ENCODE data around the gene SIRPA.

SIRPA gene

DNA sequence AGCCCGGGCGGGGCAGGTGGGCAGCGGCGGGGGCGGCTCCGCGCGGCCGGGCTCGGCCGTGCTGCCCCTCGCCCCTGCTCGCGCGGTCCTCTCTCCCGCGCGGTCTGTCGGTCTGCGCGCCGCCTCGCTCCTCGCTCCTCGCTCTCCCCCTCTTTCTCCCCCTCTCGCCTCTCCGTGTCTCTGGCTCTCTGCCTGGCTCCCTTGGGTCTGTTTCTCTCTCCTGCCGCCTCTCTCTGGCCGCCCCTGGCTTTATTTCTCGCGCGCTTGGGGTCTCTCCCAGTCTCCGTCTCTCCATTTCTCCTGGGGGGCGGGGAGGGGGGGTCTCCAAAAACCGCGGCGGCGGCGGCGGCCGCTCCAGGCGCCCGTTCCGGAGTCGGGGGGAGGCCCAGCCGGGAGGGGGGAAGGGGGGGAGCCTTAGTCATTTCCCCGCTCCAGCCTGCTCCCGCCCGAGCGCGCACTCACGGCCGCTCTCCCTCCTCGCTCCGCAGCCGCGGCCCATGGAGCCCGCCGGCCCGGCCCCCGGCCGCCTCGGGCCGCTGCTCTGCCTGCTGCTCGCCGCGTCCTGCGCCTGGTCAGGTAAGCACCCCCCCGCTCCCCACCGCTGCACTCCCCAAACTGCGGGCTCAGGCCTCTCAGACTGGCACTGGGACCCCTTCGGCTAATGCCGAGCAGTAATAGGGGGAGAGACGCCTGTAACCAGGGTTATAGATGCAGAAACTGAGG, at the start of gene SIRPA:
Gene SIRPA, plus strand, starts transcription at position 457 of the 723 bp plus-strand sequence. Its CDS starts 41 bp downstream, at position 498.
- DNase-seq = peak in 12 of 14 donors; percentile 71 to 95 (median 77)

GRCh38 chr20:1845701-1846100, 49.5 kb upstream of the SIRPA start:
- DNase-seq = peak in 1 of 14 donors; percentile 87

GRCh38 chr20:1846341-1846740, 48.9 kb upstream of the SIRPA start:
- peak in 3 of 14 donors; percentile 23 to 93 (median 38) for DNase-seq

- DNase-seq = no peak
These were observed 48.3 kb upstream of the SIRPA start for GRCh38 chr20:1846876-1847275.

DNA sequence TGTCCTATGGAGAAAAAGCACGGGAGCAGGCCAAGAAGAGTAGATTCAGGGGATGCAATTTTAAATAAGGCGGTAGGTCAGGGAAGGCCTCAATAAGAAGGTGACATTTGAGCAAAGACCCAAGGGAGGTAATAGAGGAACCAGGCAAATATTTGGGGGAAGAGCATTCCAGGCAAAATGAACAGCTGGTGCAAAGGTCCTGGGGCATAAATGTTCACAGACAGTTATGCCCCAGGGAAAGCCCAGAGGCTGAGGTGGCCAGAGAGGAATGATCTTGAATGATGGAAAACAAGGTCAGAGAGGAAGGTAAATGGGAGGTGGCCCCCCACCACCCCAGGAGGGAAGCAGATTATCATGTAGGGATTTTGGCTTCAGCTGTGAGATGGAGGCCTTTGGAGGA, 47.4 kb upstream of the SIRPA start:
- no peak for DNase-seq

DNA sequence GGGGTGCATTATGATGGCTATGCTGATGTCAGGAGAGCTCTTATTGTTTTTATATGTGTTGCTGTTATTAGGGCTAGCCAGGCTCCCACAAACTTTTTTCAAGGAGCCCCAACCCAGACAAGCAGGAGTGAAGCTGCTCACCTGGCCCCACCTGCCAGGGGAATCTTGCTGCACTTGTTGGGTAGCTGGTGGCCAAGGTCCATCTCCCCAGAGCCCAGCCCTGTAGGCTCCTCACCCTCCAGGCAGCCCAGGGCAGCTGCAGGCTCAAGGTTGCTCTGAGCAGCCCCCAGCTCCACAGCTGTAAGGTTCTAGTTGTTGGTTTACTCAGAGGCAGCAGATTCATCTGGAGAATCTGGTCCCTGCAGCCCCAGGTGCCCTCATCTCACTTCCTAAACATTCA, 46.8 kb upstream of the SIRPA start:
- DNase-seq = no peak

- DNase-seq = no peak
These were observed 43.8 kb upstream of the SIRPA start for GRCh38 chr20:1851396-1851795.

DNA sequence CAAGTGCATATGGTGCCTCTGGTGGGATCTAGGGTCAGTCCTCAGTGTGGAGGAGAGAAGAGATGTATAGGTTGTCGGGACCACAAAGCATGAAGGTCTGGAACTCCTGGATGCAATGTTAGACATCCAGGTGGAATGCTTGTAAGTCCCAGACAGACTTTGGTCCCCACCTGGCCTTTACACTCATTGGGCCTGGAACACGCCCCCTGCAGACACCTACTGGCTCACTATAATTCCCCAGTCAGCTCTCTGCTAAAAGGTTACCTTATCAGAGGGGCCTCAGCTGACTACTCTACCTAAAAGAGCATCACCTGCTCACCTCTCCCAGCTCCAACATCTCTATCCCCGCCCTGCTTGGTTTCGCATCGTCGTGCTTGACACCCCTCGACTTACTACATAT, 41.7 kb upstream of the SIRPA start:
- DNase-seq = no peak

DNA sequence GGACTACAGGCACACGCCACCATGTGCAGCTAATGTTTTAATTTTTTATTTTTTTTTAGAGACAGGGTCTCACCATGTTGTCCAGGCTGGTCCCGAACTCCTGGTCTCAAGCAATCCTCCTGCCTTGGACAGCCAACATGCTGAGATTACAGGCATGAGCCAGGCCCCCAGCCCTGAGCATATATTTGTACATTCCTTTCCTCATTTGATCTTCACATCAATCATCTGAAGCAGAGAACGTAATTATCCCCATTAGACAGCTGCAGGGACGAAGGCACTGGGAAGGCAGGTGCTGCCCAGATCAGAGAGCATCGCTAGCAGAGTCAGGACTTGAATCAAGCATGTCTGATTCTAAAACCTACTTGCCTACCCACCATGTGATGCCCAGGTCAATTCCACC, 41.0 kb upstream of the SIRPA start:
- DNase-seq = no peak

DNA sequence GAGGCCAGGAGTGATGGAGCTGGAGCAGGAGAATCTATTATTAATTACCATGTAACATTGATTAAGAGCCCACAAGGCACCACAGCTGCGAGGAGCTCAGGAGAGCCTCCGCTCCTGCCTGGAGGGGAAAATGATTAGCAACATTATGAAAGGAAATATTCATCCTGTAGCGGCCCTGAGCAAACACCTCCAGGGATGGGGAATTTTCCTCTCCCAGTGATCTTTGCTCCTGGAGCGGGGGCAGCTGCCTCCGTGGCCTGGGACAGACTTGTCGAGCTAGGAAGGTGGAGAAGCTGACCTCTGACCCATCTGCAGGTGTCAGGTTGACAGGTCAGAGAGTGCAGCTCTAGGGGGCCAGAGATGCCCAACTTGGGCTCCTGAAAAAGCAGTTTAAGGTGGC, 40.1 kb upstream of the SIRPA start:
- no peak for DNase-seq

DNA sequence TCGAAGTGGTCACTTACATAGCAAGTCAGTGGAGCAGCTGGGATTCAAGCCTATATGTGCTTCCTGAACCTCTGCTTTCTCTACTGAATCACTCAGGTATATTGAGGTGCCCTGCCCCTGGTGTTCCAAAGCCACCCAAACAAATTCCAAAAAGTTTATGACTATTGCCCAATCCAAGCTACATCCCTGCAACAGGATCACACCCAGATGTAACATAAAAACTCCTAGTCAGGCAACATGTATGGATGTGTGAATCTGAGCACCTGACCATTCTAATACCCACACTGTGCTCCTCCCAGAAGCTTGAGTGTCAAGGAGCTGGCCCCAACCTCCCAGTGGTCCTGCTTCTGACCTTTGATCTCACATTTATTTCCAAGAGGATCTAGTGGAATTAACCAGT, 39.5 kb upstream of the SIRPA start:
- no peak for DNase-seq

GRCh38 chr20:1856424-1856823, 38.8 kb upstream of the SIRPA start:
- DNase-seq = no peak

DNA sequence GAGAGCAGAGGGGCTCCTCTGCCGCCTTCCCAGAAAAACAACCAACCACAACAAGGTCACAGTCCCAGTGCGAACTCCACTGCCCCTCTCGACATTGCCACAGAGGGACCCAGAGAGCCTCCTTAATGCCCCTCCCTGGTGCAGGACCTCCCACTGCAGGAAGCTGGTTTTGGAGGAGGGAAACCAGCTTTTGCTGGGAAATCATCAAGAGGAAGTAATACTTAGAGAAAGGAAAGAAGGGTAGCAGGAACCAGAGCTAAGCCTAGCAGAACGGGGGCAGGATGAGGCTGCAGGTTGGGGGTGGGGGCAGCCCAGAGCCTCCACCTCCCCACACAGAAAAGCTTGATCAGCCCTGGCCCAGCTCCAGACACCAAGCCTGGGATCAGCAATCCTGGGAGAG, 37.7 kb upstream of the SIRPA start:
- DNase-seq = no peak

DNA sequence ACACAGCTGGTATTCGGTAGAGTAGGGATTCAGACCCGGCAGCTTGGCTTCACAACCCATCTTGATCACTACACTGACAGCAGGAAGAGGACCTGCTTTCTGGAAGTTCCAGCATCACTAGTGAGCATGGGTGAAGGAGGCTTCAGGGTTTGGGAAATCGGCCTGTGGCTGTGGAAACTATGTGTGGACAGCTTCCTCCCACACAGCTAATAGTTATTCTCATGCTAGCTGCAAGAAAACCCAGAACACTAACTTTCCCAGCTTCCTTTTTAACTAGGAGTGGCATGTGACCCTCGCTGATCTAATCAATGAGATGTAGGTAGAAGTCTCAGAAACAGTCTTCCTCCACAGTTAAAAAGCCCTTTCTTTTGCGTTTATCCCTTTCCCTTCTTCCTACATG, 36.3 kb upstream of the SIRPA start:
- DNase-seq = no peak

GRCh38 chr20:1860446-1860845, 34.8 kb upstream of the SIRPA start:
- no peak for DNase-seq

DNA sequence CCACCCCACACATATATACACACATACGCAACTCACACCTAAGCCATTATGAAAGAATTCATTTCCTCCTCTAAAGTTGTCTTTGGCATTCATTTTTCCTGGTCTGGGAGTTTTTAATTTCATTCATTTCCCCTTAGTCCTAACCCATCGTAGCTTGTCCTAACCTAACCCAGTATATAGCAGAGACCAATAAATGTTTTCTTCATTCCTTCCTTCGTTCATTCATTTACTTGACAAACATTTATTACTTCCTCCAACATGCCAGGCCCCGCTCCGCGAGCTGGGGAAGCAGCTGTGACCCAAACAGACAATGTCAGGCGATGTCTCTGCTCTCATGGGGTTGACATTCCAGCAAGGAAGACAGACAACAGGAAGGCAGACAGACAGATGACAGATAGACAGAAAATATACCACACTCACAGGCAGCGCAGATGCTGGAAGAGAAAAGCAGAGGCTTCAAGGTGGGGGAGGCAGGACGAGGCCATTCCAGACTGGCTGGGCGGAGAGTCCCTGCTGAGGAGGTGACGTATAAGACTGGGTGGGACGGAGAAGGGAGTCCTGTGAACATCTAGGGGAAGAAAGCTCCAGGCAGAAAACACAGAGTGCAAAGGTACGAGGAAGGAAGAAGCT, 33.7 kb upstream of the SIRPA start:
- no peak for DNase-seq

GRCh38 chr20:1861996-1862662, 33.1 kb upstream of the SIRPA start:
- DNase-seq = no peak

DNA sequence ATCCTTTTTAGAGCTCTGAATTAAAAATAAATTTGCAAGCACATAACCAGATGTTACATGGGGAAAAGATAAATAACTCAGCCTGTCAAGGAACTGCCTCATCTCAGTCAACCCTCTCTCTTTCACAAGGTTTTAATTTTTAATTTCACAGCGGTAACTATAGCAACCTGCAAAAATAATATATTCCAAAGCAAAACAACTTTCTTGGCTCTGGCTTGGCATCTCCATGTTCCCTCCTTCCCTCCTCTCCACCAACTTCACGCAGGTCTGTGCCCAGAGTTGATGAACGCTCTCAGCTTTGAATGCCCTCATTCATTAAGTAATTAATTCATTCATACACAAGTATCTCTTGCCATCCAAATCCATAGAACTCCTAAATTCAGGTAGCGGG, 32.5 kb upstream of the SIRPA start:
- DNase-seq = no peak

DNA sequence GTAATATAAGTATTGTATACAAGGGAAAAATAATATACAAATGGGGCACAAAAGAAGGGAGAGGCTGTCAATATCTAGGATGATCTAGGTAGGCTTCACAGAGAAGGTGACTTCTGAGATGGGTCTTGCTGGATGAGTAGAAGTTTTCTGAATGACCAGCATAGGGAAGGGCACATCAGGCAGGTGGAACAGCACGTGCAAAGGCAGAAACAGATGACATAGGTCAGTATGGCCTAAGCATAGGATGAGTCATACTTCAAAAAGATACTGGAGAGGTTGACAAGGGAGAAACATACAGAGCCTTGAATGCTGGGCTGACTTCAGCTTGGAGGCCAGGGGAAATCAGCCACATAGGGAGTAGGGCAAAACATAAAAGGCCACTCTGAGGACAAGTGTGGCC, 31.9 kb upstream of the SIRPA start:
- DNase-seq = no peak

- DNase-seq = no peak
These were observed 28.4 kb upstream of the SIRPA start for GRCh38 chr20:1866834-1867233.

GRCh38 chr20:1867495-1868260, 27.5 kb upstream of the SIRPA start:
- no peak for DNase-seq

DNA sequence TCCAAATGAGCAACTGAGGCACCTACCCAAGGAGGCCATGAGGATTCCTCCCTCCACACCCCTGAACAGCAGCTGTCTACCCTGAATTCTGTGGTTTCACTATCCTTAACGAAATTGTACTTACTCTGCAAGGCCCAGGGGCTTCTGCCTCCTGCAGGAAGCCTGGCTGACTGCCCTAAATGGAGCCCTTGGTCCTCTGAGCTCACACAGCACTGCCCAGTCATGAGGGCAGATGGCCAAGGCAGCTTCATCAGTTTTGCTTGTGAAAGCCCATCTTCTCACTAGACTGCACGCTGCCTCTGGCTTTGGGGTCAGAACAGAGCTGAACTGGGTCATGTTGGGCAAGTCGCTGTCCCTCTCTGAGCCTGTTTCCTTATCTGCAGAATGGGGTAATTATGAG, 26.4 kb upstream of the SIRPA start:
- DNase-seq = peak in 1 of 14 donors; percentile 17

- DNase-seq = no peak
These were observed 24.9 kb upstream of the SIRPA start for GRCh38 chr20:1870323-1870722.

All from C1 segment of cervical spinal cord (tissue), 14 donors.